GM18511 (cell line): ENCODE measurements around the gene STRIP2.
A peak's percentile ranks its signal among the peaks of the same experiment; 100 is the strongest.
"Not testable (repeated sequence)": the region's sequence is repeated elsewhere in the genome, so short reads cannot be mapped to it uniquely, and the experiment has no call there.

Experiments used
- ATAC-seq: cut with Tn5 transposase; IDR thresholded peaks from one replicate; pipeline ENCODE4 v1.9.1; 2021; ENCODE audit warnings: mild to moderate bottlenecking, moderate library complexity; ENCODE audit not compliant: unreplicated experiment

STRIP2 gene, protein sequence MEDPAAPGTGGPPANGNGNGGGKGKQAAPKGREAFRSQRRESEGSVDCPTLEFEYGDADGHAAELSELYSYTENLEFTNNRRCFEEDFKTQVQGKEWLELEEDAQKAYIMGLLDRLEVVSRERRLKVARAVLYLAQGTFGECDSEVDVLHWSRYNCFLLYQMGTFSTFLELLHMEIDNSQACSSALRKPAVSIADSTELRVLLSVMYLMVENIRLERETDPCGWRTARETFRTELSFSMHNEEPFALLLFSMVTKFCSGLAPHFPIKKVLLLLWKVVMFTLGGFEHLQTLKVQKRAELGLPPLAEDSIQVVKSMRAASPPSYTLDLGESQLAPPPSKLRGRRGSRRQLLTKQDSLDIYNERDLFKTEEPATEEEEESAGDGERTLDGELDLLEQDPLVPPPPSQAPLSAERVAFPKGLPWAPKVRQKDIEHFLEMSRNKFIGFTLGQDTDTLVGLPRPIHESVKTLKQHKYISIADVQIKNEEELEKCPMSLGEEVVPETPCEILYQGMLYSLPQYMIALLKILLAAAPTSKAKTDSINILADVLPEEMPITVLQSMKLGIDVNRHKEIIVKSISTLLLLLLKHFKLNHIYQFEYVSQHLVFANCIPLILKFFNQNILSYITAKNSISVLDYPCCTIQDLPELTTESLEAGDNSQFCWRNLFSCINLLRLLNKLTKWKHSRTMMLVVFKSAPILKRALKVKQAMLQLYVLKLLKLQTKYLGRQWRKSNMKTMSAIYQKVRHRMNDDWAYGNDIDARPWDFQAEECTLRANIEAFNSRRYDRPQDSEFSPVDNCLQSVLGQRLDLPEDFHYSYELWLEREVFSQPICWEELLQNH

DNA sequence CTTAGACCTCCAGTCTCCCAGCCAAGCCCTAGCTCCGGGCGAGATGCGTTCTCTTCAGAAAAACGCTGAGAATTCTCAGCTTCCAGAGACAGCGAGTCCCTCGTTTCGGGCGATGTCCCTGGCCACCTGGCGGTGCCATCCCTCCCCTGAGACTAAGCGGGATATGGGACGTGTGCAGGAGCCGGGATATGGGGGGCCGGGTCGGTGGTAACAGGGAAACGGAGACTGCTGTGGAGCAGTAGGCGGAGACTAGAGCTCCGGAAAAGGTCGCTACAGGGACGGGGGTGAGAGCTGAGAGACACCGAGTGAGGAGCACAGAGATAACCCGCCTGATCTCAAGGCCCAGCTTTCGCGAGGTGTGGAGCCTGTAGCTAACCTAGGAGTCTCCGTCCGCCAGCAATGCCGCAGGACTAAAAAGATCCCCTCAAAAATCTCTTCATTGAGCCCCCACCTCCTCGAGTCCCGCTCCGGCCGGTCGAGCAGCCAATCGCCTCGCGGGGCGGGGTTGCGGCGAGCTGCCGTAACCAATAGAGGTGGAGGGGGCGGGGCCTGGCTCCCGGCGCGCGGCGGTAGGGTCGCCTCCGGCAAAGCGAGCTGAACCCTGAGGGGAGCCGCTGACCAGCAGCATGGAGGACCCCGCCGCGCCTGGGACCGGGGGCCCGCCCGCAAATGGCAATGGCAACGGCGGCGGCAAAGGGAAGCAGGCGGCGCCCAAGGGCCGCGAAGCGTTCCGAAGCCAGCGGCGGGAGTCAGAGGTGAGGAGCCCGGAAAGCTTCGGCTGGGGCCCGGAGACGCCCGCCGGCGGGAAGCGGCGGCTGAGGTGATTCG lies at the start of gene STRIP2:
Gene STRIP2 (plus strand): TSS at position 586 of the 828 bp plus-strand sequence. CDS start 41 bp downstream, at position 627.
- peak; percentile 97 for ATAC-seq

DNA sequence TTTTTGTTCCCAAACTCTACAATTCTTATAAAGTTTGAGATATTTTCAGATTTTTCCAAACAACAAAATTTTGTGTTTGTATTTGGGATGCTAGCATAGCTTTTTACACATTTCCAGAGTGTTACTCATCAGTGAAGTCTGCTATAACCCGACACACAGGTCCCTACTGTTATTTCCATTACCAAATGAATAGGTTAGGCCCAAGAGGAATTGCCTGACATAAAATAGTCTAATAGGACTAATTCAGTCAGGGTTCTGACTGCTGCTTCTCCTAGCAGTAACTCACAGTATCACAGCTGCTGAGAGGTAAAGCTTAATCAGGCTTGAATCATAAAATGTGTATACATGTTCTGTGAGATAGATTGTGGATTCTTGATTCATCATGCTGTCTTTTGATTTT lies 49.1 kb upstream of the STRIP2 start:
- ATAC-seq = no peak

DNA sequence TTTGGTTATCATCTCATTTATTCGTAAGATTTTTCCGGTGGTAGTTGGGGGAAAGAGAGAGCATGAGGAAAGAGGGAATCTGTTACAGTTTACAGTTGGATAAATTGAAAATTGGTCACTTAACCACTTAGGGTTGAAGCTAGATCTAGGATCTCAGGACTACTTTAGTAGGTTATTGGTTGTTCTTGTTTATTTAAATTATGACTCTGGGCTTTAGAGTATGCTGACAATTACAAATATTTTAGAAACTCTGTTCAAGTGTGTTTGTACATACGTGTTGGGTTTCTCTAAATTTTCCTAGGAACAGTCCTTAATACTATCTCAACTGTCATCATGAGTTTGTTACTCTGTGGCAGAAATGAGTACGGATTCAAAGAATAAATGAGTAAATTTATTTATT lies 48.6 kb upstream of the STRIP2 start:
- ATAC-seq = no peak

DNA sequence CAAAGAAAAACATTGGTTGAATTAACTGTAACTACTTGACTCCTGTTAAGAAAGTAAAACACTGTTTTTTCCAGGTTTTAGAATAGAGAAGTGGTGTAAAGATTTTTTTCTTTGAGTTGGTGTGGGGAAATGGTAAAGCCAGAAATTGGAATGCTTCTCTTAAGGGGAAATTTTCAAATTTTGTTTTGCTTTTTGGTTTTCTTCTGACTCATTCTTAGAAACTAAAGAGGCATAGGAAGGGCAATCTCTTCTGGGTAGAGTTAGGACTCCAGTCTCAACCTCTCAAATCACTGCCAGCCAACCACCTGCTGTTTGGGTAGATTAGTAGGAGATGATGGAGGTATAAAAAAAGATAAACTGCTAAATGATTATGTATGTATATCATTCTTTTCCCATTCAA lies 47.7 kb upstream of the STRIP2 start:
- no peak for ATAC-seq

DNA sequence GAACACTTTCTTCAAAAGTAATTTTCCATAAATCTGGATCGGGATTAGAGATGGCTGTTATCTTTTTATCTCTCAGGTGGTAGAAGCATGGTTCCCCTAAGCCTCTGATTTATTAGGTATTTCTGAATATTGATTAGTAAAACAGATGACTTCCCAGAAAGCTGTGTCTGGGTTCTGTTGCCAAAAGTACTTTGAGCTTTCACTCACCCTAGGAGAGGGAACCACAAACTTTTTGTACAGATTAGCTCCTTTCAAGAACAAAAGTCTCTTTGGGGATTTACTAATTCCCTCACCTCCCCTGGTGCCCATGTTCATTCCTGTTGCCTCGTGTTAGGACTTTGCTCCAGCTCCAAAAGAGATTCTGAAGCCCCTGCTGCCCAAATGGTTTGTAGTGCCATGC lies 46.7 kb upstream of the STRIP2 start:
- ATAC-seq = no peak

DNA sequence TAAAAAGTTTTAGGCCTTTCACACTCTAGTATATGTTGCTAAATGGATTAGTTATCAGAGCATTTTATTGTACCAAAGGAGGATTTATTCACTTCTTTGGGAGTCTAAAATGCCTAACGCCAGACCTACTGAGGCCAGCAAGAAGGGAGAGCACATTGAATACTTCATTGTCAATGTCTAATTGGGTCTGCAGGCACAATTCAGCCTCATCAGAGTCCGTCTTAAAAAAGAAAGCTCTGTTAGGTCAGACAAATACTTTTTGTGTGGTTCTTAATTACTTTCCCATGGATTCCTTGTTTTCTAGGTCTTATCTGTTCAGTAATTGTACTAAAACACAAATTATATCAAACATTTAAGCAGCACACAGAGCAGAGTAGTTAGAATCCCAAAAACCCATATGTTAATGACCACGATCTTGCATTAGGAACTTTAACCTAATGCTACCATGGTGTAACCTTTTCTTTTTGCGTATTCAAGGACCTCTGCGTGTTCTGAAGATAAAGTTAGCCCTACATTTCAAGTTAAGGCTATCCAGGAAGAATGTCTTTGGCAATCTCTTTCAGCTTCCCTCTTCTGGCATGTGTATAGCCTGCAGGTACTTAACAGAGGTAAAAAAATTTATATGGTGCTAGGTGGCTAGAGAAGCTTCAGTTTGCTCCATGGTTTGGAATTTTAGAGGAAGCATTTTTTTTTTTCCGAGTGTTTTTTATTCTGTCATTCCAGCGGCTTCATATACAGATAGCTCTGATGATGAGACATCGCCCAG lies 45.7 kb upstream of the STRIP2 start:
- no peak for ATAC-seq

DNA sequence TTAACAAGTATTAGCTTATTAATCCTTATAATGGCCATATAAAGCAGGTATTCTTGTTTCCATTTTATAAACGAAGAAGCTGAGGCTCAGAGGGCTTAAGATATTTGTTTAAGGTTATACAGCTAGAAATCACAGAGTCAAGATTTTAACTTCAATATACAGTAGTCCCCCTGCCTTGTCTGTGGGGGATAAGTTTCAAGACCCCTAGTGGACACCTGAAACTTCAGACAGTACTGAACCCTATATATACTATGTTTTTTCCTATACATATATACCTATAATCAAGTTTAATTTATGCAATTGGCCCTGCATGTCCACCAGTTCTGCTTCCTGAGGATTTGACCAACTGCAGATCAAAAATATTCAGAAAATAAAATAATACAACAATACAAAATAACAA lies 44.4 kb upstream of the STRIP2 start:
- no peak for ATAC-seq

DNA sequence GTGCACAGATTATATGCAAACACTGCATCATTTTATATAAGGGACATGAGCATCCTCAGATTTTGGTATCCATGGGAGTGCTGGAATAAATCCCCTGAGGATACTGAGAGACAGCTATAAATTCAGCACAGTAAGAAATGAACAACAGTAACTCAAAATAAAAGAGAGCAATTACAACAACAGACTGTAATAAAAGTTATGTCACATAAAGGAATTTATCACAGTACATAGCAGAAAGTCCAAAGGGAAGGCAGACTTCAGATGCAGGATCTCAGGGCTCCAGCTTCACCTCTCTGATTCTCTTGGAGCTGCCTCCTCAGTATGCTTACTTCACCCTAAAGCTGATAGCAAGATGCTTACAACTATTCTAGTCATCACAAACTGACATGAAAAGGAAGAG lies 43.9 kb upstream of the STRIP2 start:
- ATAC-seq = no peak

DNA sequence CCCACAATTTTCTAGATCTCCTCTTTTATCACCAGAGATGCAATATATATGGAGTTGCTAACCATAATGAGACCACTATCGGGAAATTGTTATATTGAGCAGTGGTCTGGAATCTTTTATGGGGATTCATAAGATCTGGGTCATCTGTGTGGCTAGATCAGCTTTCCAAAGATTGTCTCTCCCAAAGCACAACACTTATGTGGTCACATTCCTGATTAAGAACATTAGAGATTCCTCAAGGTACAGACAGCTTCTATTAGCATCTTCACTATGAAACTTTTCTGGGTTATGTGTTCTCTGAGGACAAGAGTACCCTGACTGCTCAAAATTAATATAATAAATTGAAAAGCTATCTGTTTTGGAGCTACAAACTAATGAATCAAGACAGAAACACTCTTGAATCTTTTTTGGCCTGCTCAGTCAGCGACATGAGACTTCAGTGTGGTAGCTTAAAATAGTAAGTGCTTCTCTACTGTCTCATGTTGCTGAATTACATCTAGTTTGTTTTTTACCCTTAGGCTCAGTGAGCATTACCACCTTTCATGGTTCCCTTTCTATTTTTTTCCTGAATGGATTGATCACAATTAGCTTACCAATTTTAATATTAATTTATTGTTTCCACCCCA lies 42.6 kb upstream of the STRIP2 start:
- no peak for ATAC-seq

DNA sequence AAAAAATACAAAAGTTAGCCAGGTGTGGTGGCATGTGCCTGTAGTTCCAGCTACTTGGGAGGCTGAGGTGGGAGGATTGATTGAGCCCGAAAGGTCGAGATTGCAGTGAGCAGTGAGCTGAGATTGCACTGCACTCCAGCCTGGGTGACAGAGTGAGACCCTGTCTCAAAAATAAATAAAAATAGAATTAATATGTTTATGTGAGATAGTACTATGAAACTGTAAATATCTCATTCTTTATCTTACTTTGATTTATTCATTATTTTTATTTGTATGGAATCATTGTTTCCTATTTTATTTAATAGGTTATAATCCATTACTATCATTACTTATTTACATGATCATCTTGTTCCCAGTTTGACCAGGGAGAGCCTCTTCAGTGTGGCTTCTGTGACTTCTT lies 41.0 kb upstream of the STRIP2 start:
- no peak for ATAC-seq

DNA sequence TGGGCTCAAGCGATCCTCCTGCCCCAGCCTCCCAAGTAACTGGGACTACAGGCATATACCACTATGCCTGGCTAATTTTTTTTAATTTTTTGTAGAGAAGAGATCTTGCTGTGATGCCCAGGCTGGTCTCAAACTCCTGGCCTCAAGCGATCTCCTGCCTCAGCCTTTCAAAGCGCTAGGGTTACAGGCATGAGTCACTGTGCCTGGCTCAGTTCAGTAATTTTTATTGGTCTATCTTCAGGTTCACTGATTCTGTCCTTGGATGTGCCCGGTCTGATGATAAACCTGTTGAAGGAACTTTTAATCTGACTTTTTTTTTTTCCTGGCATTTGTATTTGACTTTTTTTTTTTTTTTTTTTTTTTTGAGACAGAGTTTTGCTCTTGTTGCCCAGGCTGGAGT lies 40.1 kb upstream of the STRIP2 start:
- ATAC-seq = no peak

DNA sequence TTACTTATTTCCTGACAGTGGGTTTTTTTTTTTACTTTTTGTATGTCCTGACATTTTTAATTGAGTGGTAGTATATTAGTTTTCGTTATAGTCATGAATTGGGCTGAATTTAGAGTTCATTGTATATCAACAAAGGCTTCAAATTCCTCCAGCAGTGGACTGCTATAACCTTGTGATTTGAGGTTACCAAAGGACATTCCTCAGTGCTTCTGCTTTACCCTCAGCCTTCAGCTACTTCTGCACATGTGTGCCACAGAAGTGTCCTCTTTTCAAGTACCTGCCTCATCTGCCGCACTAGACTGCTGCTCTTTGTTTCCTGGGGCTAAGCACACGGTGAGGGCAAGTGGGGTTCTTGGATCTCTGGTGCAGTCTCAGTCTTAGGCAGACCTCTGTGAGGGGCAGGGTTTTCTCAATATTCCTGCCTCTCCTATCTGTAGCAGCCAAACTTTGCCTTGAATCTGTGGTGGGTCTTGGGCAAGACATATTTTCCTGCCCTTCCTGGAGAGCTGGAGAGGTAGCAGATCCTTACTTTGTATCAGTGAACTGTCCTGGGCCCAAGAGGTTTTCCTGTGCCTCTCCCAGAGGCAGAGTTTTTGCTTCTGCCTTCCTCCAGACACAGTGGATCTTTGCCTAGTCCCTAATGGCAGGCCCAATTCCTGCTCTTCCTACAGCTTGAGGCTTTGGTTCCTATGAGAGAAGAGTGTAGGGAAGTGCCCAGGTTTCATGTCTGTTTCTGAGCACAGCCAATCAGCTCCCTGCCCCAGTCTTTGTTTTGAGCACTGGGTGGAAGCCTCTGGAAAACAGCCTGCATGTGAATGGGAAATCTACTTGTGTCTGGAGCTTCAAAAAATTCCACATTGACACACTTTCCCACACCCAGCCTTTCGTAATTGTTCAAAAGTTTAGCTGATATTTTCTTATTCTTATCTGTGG lies 39.0 kb upstream of the STRIP2 start:
- no peak for ATAC-seq

DNA sequence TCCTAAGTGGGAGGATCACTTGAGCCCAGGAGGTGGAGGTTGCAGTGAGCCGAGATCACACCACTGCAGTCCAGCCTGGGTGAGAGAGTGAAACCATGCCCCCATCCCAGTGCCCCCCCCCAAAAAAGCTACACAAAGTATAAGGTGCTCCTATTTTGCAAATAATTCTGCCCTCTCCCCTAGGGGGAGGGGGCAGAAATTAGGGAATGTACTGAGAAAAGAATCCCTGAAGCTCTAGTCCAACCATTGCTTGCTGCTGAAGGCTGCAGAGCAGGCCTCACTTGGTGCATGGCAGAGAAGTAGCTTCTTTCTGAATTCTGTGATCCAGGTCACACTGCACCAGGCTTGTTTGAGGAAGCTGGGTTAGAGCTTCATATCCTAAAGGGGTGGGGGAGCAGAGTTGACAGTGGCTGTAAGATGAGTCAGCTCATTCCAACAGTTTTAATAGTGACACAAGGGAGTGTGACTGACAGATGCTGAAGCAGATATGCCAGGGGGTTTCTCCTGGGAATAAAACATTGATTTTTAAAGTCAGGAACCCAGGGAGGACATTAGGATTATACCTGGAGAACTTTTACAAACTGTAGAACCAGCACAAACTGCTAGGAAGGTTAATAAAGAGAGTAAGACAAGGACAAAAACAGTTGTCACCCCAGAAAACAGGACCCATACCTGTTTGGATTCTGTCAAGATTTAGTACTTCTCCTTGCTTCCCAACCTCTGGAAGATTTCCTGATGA lies 32.8 kb upstream of the STRIP2 start:
- no peak for ATAC-seq

DNA sequence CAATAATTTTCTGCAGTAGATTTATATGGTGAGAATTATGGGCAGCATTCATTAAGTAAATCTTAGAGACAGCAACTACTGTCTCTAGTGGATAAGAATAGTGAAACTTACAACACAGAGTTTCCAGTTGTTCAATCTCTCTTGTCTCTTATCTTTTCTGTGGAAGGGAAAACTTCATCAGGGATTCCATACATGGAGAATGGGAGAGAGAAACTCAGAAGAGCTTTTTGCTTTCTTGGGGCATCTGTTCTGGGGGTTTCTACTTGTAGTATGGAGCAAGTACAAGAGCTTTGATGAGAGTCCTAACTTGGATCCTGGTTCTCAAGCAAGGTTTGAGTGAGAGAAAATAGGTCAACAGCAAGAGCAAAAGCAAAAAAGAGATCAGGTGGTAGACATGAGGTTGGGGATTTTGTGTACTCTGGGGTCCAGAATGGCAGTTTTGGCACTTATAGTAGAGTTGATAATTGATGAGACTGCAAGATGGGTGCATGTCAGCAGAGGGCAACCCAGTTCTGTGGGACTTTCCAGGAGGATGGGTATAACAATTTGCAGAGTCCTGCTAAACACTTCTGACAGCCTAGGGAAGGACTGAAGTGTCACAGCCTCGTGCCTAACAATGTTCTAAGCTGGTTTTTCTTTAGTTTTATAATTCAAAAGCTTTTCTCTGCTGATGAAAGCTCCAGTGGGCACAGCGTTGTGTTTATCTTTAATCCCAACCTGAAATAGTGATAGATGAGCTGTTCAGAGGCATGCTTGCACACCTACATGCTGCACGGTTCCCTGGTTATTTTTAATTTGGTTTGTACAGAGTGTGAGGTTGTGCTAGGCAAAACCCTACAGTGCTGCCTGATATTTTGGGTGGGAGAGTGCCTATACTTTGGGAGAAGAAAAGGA lies 32.0 kb upstream of the STRIP2 start:
- peak; percentile 78 for ATAC-seq

DNA sequence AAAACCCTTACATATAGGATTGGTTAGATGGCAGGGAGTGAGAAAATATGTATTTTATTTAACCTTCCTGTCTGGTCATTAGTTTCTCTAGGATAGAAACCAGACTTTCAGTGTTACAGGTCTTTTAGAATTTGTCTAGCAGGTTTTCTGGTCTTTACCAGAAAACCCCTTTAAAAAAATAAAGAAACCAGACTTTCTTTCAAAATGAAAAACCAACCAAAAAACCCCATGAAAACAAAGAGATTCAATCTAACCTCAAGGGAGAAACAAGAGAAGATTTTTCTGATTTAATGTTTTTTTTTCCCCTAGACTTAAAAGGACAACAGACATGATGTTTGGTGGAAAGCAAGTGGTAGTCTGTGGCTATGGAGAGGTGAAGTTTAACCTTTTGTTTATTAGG lies 28.7 kb upstream of the STRIP2 start:
- no peak for ATAC-seq

DNA sequence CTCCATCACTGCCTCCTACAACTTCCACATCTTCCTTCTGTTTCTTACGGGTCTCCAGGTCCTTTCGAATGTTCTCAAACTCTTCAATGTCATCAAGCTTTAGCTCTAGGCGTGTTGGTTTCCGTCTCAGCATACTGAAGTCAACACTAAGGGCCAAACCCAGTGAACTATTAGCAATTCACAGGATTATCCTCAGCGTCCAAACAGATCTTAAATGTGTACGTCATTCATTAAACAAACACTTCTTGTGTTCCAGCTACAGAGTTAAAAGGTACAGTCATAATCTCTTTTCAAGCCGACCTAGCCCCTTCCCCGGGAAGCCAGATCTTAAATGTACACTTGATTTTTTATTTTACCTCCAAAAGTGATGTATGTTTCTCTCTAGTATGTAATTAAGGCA lies 24.0 kb upstream of the STRIP2 start:
- ATAC-seq = not testable (repeated sequence)

DNA sequence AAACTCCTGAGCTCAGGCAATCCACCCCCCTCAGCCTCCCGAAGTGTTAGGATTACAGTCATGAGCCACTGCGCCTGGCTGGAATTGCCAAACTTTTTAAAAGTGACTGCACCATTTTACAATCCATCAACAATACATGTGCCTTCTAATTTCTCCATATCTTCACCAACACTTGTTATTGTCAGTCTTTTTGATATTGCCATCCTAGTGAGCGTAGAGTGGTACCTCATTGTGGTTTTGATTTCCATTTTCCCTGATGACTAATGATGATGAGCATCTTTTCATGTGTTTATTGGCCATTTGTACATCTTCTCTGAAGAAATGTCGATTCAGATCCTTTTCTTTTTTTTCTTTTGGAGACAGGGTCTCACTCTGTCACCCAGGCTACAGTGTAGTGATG lies 21.7 kb upstream of the STRIP2 start:
- ATAC-seq = no peak
